ENCODE results near the gene ATP2B3.

DNA sequence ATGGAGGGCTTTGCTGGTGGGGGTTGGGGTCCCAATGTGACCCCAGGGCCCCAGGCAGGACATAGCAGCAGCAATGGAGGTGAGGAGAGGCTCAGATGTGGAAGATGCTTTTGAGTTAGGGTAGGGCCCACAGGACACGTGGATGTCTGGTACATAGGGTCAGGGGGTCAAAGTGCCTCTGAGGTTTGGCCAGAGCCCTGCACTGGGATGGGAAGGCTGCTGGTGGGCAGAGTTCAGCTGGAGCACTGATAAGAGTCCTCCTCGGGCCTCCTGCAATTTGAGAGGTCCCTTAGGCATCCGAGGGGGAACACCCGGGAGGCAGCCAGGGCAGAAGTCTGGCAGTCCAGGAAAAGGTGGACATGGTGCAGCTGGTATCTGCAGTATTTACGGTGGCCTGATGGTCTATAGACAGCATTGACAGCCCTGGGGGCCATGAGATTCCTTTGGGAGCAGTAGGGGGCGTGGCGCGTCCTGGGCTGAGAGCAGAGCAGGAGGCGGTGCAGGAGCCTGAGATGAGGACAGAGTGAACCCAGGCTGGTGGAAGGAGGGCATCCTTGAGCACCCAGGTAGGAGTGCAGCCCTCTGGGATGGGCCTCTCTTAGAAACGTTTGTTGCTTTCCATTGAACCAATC lies 58.9 kb downstream of the ATP2B3 start:
- TF ChIP-seq POLR2AphosphoS5 (IDR thresholded peaks at IDR 0.05; ENCODE audit: borderline replicate concordance, low read depth, low read length): no peak
- no peak for TF ChIP-seq EZH2 (IDR thresholded peaks at IDR 0.05)
- no peak for TF ChIP-seq FOXP2 (optimal IDR thresholded peaks at IDR 0.05; ENCODE audit: control extremely low read depth, extremely low read length, insufficient read depth)

Data from SK-N-MC (cell line).